Stomach smooth muscle (tissue), 2 donors: ENCODE measurements around the gene AMER3.
"Not testable (repeated sequence)": the region's sequence is repeated elsewhere in the genome, so short reads cannot be mapped to it uniquely, and the experiment has no call there.

Experiments used
- H3K27ac ChIP-seq: one replicate; pipeline ENCODE4 v1.7.0; 2013; ENCODE audit warnings: mild to moderate bottlenecking, low read length, inconsistent platforms
- H3K27me3 ChIP-seq, 2 donors: one replicate each; pipeline ENCODE4 v1.7.0; 2013; ENCODE audit warnings: low read length in 2 of 2; ENCODE audit not compliant: insufficient read depth in 2 of 2, control insufficient read depth in 1 of 2
- H3K36me3 ChIP-seq, 2 donors: one replicate each; pipeline ENCODE4 v1.7.0; 2013; ENCODE audit warnings: low read length in 2 of 2; ENCODE audit not compliant: control insufficient read depth in 2 of 2, insufficient read depth in 2 of 2
- H3K4me1 ChIP-seq: one replicate; pipeline ENCODE4 v1.7.0; 2013; ENCODE audit warnings: low read length; ENCODE audit not compliant: control insufficient read depth, insufficient read depth
- H3K4me3 ChIP-seq, 2 donors: one replicate each; pipeline ENCODE4 v1.7.0; 2013; ENCODE audit warnings: low read length in 2 of 2
- H3K9ac ChIP-seq, 2 donors: one replicate each; pipeline ENCODE4 v1.7.0; 2013; ENCODE audit warnings: low read length in 2 of 2, mild to moderate bottlenecking in 1 of 2
- H3K9me3 ChIP-seq, 2 donors: one replicate each; pipeline ENCODE4 v1.7.0; 2013; ENCODE audit warnings: low read length in 2 of 2; ENCODE audit not compliant: control insufficient read depth in 2 of 2
- donor health status: healthy.
- donor health status: Pancreatic carcinoma.

The AMER3 gene

DNA sequence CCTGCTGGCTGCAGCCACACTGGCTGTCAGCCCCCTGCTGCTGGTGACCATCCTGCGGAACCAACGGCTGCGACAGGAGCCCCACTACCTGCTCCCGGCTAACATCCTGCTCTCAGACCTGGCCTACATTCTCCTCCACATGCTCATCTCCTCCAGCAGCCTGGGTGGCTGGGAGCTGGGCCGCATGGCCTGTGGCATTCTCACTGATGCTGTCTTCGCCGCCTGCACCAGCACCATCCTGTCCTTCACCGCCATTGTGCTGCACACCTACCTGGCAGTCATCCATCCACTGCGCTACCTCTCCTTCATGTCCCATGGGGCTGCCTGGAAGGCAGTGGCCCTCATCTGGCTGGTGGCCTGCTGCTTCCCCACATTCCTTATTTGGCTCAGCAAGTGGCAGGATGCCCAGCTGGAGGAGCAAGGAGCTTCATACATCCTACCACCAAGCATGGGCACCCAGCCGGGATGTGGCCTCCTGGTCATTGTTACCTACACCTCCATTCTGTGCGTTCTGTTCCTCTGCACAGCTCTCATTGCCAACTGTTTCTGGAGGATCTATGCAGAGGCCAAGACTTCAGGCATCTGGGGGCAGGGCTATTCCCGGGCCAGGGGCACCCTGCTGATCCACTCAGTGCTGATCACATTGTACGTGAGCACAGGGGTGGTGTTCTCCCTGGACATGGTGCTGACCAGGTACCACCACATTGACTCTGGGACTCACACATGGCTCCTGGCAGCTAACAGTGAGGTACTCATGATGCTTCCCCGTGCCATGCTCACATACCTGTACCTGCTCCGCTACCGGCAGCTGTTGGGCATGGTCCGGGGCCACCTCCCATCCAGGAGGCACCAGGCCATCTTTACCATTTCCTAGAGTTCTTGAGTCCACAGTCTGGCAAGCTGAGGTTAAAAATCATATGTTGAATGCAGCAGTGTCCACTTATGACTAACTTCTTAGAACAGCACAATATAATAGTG is 25.7 kb upstream of the AMER3 start:
- Histone ChIP-seq H3K4me3 (no peak overlapping the region), H3K36me3 (no peaks in the 10 kb centered on the region), H3K27ac (no peak overlapping the region), H3K9ac (no peak overlapping the region), H3K9me3 (no peaks in the 10 kb centered on the region), H3K4me1 (peaks cover 16% of the 10 kb centered on the region), H3K27me3 (peaks cover 0 to 4% of the 10 kb centered on the region in 2 donors)

DNA sequence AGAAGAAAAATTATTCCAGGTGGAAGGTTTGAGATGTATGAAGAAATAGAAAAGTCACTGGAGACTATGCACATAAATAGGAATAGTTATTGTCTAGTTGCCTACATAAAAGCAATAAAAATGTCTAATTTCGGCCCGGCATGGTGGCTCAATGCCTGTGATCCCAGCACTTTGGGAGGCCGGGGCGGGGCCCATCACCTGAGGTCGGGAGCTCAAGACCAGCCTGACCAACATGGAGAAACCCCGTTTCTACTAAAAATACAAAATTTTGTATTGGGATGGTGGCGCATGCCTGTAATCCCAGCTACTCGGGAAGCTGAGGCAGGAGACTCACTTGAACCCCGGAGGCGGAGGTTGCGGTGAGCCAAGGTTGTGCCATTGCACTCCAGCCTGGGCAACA is 23.1 kb upstream of the AMER3 start:
- not testable (repeated sequence) for H3K4me1 ChIP-seq, H3K36me3 ChIP-seq, H3K4me3 ChIP-seq, H3K27ac ChIP-seq, H3K27me3 ChIP-seq, H3K9ac ChIP-seq, H3K9me3 ChIP-seq

DNA sequence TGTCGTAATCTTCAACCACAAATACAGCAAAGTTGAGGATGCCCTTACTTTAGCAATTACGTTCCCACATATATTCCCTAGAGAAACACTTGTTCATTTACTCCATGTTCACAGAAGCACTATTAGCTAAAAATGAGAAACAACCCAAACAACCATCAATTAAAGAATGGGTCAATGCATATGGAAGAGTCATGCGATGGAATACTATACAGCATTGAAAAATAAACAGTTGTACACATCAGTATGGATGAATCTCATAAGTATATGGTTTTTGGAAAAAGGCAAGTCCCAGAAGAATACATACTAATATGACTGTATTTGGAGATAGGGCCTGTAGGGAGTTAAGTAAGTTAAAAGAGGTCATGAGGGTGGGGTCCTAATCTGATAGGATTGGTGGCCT is 20.1 kb upstream of the AMER3 start:
- H3K9ac ChIP-seq = no peak overlapping the region
- peaks cover 0 to 3% of the 10 kb centered on the region in 2 donors for H3K9me3 ChIP-seq
- H3K36me3 ChIP-seq = no peaks in the 10 kb centered on the region
- H3K4me3 ChIP-seq = no peak overlapping the region
- H3K4me1 ChIP-seq = no peaks in the 10 kb centered on the region
- no peak overlapping the region for H3K27ac ChIP-seq
- no peaks in the 10 kb centered on the region for H3K27me3 ChIP-seq

DNA sequence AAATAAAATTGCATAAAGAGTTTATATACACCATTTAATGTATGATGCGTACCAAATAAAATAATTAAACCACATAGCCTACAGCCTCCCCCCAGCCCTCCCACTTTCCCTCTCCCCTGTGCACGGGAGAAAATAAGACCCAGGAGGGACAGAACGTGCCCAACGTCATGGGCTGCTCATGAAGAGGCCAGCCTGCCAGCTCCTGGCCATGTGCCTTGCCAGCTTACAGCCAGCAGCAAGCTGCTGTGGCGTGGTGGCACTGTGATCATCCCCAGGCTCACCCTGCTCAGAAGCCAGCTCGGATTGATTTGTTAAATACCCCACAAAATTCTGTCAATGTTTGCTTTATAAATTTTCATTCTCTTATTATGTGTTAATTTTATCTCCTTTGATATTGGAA is 18.9 kb upstream of the AMER3 start:
- H3K27me3 ChIP-seq = peaks cover 0 to 3% of the 10 kb centered on the region in 2 donors
- H3K9ac ChIP-seq = no peak overlapping the region
- H3K36me3 ChIP-seq = no peaks in the 10 kb centered on the region
- no peak overlapping the region for H3K4me3 ChIP-seq
- H3K4me1 ChIP-seq = no peaks in the 10 kb centered on the region
- peaks cover 0 to 3% of the 10 kb centered on the region in 2 donors for H3K9me3 ChIP-seq
- H3K27ac ChIP-seq = no peak overlapping the region

DNA sequence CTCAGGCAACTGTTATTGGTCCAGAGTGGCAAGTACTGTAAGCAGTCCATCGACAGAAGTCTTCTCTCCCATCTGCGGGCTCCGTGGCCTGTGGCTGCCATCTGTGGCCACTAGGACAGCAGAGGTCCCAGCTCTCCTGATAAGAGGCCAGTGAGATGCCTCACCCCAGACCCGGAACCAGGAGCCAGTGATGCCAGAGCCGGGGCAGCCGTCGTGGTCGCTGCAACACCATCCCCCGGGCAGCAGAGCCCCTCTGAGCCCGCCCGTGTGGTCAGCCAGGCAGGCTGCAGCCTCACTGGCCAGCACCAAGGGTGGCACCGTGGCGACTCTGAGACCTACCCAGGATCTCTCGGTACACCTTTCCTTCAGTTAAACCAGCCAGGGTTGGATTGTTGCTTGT is 17.7 kb upstream of the AMER3 start:
- peaks cover 0 to 3% of the 10 kb centered on the region in 2 donors for H3K27me3 ChIP-seq
- H3K27ac ChIP-seq = no peak overlapping the region
- no peaks in the 10 kb centered on the region for H3K36me3 ChIP-seq

DNA sequence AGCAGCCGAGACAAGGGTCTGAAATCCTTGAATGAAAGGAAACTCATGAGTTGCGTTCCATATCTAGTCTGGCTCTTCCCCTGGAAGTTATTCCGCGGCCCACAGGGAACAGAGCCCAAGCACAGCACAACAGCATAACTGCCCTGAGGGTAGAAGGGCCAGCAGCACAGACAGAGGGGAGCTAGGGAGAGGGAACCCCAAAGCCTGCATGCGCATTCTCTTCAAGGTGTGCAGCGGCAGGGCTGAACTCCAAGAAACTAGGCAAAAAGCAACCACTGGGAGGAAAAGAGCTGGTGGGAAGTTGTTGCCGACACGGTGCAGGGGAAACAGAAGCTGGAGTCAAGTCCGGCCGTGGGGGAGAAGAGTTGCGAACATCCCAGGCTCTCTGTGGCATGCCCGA is 14.7 kb upstream of the AMER3 start:
- Histone ChIP-seq H3K27me3 (peaks cover 0 to 3% of the 10 kb centered on the region in 2 donors), H3K27ac (no peak overlapping the region), H3K4me3 (no peak overlapping the region), H3K36me3 (no peaks in the 10 kb centered on the region), H3K4me1 (no peaks in the 10 kb centered on the region), H3K9ac (no peak overlapping the region), H3K9me3 (no peaks in the 10 kb centered on the region)

More for the DNA sequence above, 17.7 kb upstream of the AMER3 start:
- H3K4me3 ChIP-seq = no peak overlapping the region
- no peak overlapping the region for H3K9ac ChIP-seq
- H3K4me1 ChIP-seq = no peaks in the 10 kb centered on the region
- peaks cover 0 to 3% of the 10 kb centered on the region in 2 donors for H3K9me3 ChIP-seq

DNA sequence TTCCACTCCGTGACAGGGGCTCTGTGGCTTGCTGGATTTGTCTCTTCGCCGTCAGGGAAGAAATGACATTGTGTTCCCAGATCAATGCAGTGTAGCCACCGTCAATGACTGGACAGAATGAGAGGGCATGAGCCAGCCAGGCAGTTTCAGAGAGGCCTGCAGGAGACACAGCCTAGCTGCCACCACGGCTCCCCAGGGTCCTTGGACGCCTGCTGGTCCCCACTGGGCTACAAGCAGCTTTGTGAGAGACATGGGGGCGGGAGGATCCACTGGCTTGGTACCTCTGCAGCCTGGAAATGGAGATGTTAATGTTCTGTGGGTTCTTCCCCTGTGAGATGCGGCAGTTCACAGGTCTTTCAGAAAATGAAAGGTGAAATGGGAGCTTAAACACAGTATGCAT is 12.1 kb upstream of the AMER3 start:
- Histone ChIP-seq H3K36me3 (no peaks in the 10 kb centered on the region), H3K9ac (no peak overlapping the region), H3K4me3 (no peak overlapping the region), H3K9me3 (no peaks in the 10 kb centered on the region), H3K27me3 (peaks cover 0 to 3% of the 10 kb centered on the region in 2 donors), H3K27ac (no peak overlapping the region), H3K4me1 (no peaks in the 10 kb centered on the region)

DNA sequence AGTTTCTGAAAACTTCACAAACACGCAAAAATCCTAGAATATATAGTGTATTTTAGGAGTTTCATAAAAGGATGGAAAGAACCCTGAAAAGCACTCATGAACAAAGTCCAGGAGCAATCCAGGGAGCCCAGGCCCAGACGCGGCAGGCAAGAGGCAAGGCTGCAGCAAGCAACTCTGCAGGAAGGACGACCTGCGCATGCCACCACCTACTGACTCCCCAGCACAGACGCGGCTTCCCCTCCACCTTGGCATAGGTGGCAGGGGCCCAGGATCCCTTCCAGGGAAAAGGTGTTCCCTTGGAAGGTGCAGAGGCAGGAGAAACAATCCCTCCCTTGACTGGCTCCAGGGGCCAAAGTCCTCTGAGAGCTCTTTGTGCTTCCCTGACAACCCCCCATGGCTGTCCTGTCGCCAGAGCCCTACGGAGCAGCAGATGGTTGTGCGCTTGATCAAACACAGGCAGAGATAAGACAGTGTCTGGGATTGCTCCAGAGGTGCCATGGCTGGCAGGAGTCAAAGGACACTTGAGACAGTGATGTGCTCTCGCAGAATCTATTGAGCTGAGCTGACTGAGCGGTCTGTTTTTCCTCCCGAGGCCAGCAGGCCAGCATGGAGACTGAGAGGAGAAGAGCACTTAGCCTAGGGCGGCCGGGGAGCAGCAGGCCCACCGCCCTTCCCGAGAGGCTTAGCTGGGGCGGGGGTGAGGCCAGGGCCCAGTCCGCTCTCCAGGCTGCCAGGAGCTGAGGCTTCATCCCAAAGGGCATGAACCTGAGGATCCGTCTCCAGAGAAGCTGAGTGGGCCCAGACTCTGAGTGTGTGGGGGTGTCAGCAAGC is 10.8 kb upstream of the AMER3 start:
- Histone ChIP-seq H3K9me3 (no peaks in the 10 kb centered on the region), H3K27me3 (peaks cover 0 to 3% of the 10 kb centered on the region in 2 donors), H3K36me3 (no peaks in the 10 kb centered on the region), H3K4me3 (no peak overlapping the region), H3K27ac (no peak overlapping the region), H3K9ac (no peak overlapping the region), H3K4me1 (no peaks in the 10 kb centered on the region)

DNA sequence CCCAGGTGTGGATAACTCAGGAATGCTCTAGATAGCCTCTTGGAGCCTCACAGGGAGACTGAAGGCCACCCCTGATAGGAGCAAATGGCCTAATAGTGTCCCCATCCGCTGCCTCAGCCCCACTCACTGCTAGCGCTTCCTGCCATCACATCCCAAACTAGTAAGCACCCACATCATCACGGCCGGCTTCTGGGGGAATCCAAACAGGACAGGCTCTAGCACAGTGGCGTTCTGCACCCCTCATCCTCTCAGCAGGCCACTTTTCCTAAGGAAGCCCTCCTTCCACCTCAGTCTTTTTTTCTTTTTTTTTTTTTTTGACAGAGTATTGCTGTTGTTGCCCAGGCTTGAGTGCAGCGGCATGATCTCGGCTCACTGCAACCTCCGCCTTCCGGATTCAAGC is 6.3 kb upstream of the AMER3 start:
- Histone ChIP-seq H3K4me3 (no peak overlapping the region), H3K9me3 (no peaks in the 10 kb centered on the region), H3K27ac (no peak overlapping the region), H3K4me1 (no peaks in the 10 kb centered on the region), H3K9ac (no peak overlapping the region), H3K36me3 (no peaks in the 10 kb centered on the region), H3K27me3 (peaks cover 0 to 6% of the 10 kb centered on the region in 2 donors)

DNA sequence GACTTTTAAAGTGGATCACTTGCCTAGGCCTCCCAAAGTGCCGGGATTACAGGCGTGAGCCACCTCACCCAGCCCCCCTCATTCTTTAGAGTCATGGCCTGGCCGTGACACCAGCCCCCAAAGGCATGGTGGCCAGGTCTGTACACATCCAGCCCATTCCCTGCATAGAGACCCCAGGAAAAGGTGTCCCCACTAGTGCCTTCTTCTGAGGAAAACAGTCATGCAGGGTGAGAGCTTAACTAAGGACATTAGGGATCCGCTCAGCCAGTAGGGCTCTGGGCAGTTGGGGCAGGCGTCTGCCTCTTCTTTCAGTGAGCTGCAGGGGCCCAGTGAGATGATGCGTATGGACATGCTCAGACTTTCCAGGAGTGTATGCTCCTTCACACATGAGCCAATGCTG is 5.7 kb upstream of the AMER3 start:
- H3K36me3 ChIP-seq = no peaks in the 10 kb centered on the region
- no peak overlapping the region for H3K27ac ChIP-seq
- no peak overlapping the region for H3K4me3 ChIP-seq
- no peaks in the 10 kb centered on the region for H3K9me3 ChIP-seq
- H3K27me3 ChIP-seq = peaks cover 0 to 6% of the 10 kb centered on the region in 2 donors
- H3K4me1 ChIP-seq = no peaks in the 10 kb centered on the region
- no peak overlapping the region for H3K9ac ChIP-seq
